GM23338 (cell line): Measurements from ENCODE around the gene LY86. TPM values are rescaled to one million over a fixed set of nuclear protein-coding genes. Genes with fewer than 3 reads are reported as not detected.

Experiments
- ATAC-seq: fragments of 200-7000 bp; cut with Tn5 transposase; 3 replicates; pipeline ENCODE4 v1.9.1; 2020
- DNase-seq: peaks from one replicate; pipeline ENCODE4 v3.0.0-alpha.2; 2015; ENCODE audit warnings: low spot score
- H2AFZ ChIP-seq: fragments of 200-600 bp; sonication (generic); 2 replicates; pipeline ENCODE4 v1.8.0; 2016; ENCODE audit warnings: antibody characterized with exemption, mild to moderate bottlenecking, moderate library complexity
- H3F3A ChIP-seq: fragments of 200-600 bp; sonication (generic); replicated peaks from 2 replicates; pipeline ENCODE4 v1.8.0; 2017; ENCODE audit warnings: antibody characterized with exemption, mixed run types, low read depth
- H3K27ac ChIP-seq: fragments of 200-600 bp; sonication (generic); 2 replicates; pipeline ENCODE4 v1.6.1; 2016; ENCODE audit warnings: low read depth
- H3K27me3 ChIP-seq: fragments of 200-600 bp; sonication (generic); 2 replicates; pipeline ENCODE4 v1.8.0; 2016; ENCODE audit warnings: mild to moderate bottlenecking, mixed run types, moderate library complexity; ENCODE audit not compliant: insufficient read depth
- H3K36me3 ChIP-seq: fragments of 200-600 bp; sonication (generic); 2 replicates; pipeline ENCODE4 v1.8.0; 2016; ENCODE audit warnings: mild to moderate bottlenecking; ENCODE audit not compliant: insufficient read depth
- H3K4me1 ChIP-seq: fragments of 200-600 bp; sonication (generic); 2 replicates; pipeline ENCODE4 v1.8.0; 2016; ENCODE audit warnings: mild to moderate bottlenecking, moderate library complexity; ENCODE audit not compliant: insufficient read depth
- H3K4me2 ChIP-seq: fragments of 200-600 bp; sonication (generic); 2 replicates; pipeline ENCODE4 v1.7.1; 2017; ENCODE audit warnings: mixed run types
- H3K4me3 ChIP-seq: fragments of 200-600 bp; sonication (generic); 2 replicates; pipeline ENCODE4 v1.6.1; 2016; ENCODE audit warnings: mixed run types
- H3K79me2 ChIP-seq: fragments of 200-600 bp; sonication (generic); replicated peaks from 2 replicates; pipeline ENCODE4 v1.8.0; 2017; ENCODE audit warnings: mild to moderate bottlenecking; ENCODE audit not compliant: insufficient read depth
- H3K9me2 ChIP-seq: fragments of 200-600 bp; sonication (generic); 2 replicates; pipeline ENCODE4 v1.8.0; 2017; ENCODE audit not compliant: insufficient read depth
- H4K20me1 ChIP-seq: fragments of 200-600 bp; sonication (generic); replicated peaks from 2 replicates; pipeline ENCODE4 v1.8.0; 2017; ENCODE audit warnings: mild to moderate bottlenecking; ENCODE audit not compliant: insufficient read depth
- H3K27ac Mint-ChIP-seq: 2 replicates; pipeline ENCODE4 v1.8.0; 2020; ENCODE audit warnings: inconsistent platforms, mild to moderate bottlenecking, moderate library complexity, mixed read lengths
- H3K27me3 Mint-ChIP-seq: 3 replicates; pipeline ENCODE4 v1.8.0; 2022; ENCODE audit warnings: low read depth, mild to moderate bottlenecking, moderate library complexity, mixed read lengths, inconsistent platforms; ENCODE audit not compliant: insufficient read depth, poor library complexity
- H3K36me3 Mint-ChIP-seq: 3 replicates; pipeline ENCODE4 v1.8.0; 2021; ENCODE audit warnings: low read depth, mild to moderate bottlenecking, inconsistent platforms, moderate library complexity, mixed read lengths
- H3K4me1 Mint-ChIP-seq: 3 replicates; pipeline ENCODE4 v1.8.0; 2020; ENCODE audit warnings: mild to moderate bottlenecking, inconsistent platforms, mixed read lengths
- H3K4me3 Mint-ChIP-seq: 3 replicates; pipeline ENCODE4 v1.8.0; 2021; ENCODE audit warnings: moderate library complexity, mild to moderate bottlenecking, inconsistent platforms, mixed read lengths
- H3K9me3 Mint-ChIP-seq: 3 replicates; pipeline ENCODE4 v1.8.0; 2020; ENCODE audit warnings: moderate library complexity, mild to moderate bottlenecking, inconsistent platforms, mixed read lengths
- CREB1 ChIP-seq: fragments of 250-450 bp; sonication (Bioruptor Pico); IDR thresholded peaks from 2 replicates; pipeline ENCODE4 v1.5.0; 2020; ENCODE audit warnings: low read depth, mild to moderate bottlenecking, moderate library complexity
- ETS1 ChIP-seq: IDR thresholded peaks from 2 replicates; pipeline ENCODE4 v1.6.1; 2016; ENCODE audit warnings: antibody characterized with exemption
- EZH2 ChIP-seq: fragments of 200-600 bp; sonication (generic); IDR thresholded peaks from one replicate; pipeline ENCODE4 v1.8.0; 2017; ENCODE audit warnings: antibody characterized with exemption, mild to moderate bottlenecking, low read depth; ENCODE audit not compliant: unreplicated experiment
- EZH2phosphoT487 ChIP-seq: fragments of 200-600 bp; sonication (generic); IDR thresholded peaks from one replicate; pipeline ENCODE4 v1.8.1; 2018; ENCODE audit warnings: antibody characterized with exemption; ENCODE audit not compliant: unreplicated experiment
- JUNB ChIP-seq: IDR thresholded peaks from one replicate; pipeline ENCODE4 v1.6.1; 2016; ENCODE audit warnings: antibody characterized with exemption; ENCODE audit not compliant: unreplicated experiment
- NANOG ChIP-seq: IDR thresholded peaks from 2 replicates; pipeline ENCODE4 v1.6.1; 2016; ENCODE audit warnings: antibody characterized with exemption, borderline replicate concordance
- POLR2AphosphoS5 ChIP-seq: IDR thresholded peaks from 2 replicates; pipeline ENCODE4 v1.6.1; 2016; ENCODE audit warnings: antibody characterized with exemption, low read depth
- ZNF114 ChIP-seq: fragments of 250-450 bp; sonication (Bioruptor Pico); IDR thresholded peaks from 2 replicates; pipeline ENCODE4 v1.5.0; 2020; ENCODE audit warnings: mild to moderate bottlenecking, moderate library complexity
- ZNF331 ChIP-seq: fragments of 250-450 bp; sonication (Bioruptor Pico); IDR thresholded peaks from 2 replicates; pipeline ENCODE4 v1.5.0; 2020; ENCODE audit warnings: low read depth, mild to moderate bottlenecking, moderate library complexity
- polyA plus RNA-seq: library from polyadenylated mRNA; unstranded; fragments of >200 nt; fragmentation: Nextera tagmentation; extraction: Ambion mirVana; gene quantifications from 2 replicates; pipeline ENCODE4 v1.2.1, GENCODE V29; 2016
- total RNA-seq: library from RNA; depleted of rRNA; stranded (reverse); fragments of >200 nt; shearing (Covaris generic); gene quantifications from 2 replicates; pipeline ENCODE4 v1.2.3, GENCODE V29; 2014
- TF ChIP-seq, protein P1 (sequence below): IDR thresholded peaks from one replicate; pipeline ENCODE4 v1.6.1; 2018; ENCODE audit warnings: antibody characterized with exemption; ENCODE audit not compliant: unreplicated experiment
- TF ChIP-seq, protein P2 (sequence below), 2 experiments: fragments of 200-600 bp in 1 of 2; sonication (generic) in 1 of 2; conservative IDR thresholded peaks; 2 replicates each; pipeline versions ENCODE4 v1.5.1 to v1.6.1; 2016 to 2017; ENCODE audit warnings: antibody characterized with exemption in 2 of 2, low read depth in 2 of 2, mild to moderate bottlenecking in 2 of 2, moderate library complexity in 1 of 2
- TF ChIP-seq, protein P3 (sequence below): fragments of 250-450 bp; sonication (Bioruptor Pico); IDR thresholded peaks from 2 replicates; pipeline ENCODE4 v1.5.0; 2020; ENCODE audit warnings: mild to moderate bottlenecking, moderate library complexity

LY86 gene
- total and polyA plus RNA-seq, 2 experiments from 2014 or later: 0.29 TPM; not detected in 1

DNA sequence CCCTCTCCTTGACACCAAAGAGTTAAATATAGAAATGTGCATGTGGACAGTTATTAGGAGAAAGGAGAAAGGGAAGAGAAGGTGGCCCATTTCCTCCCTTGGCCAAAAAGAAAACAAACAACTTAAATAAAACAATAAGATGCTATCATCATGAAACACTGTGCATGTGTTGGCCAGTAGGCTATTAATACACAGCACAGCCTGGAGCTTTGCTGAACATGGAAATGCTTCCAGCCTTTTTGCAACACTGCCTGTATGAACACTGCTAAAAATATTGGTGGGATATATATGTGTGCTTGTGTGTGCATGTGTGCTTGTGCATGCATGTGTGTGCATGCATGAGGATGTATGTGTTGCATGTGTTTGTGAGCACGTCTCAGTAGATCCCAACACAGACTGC, 100.4 kb downstream of the LY86 start:
- no peak for ATAC-seq
- no peaks in the 10 kb centered on the region for H4K20me1 ChIP-seq
- TF ChIP-seq POLR2AphosphoS5: no peak
- TF ChIP-seq, protein P1, sequence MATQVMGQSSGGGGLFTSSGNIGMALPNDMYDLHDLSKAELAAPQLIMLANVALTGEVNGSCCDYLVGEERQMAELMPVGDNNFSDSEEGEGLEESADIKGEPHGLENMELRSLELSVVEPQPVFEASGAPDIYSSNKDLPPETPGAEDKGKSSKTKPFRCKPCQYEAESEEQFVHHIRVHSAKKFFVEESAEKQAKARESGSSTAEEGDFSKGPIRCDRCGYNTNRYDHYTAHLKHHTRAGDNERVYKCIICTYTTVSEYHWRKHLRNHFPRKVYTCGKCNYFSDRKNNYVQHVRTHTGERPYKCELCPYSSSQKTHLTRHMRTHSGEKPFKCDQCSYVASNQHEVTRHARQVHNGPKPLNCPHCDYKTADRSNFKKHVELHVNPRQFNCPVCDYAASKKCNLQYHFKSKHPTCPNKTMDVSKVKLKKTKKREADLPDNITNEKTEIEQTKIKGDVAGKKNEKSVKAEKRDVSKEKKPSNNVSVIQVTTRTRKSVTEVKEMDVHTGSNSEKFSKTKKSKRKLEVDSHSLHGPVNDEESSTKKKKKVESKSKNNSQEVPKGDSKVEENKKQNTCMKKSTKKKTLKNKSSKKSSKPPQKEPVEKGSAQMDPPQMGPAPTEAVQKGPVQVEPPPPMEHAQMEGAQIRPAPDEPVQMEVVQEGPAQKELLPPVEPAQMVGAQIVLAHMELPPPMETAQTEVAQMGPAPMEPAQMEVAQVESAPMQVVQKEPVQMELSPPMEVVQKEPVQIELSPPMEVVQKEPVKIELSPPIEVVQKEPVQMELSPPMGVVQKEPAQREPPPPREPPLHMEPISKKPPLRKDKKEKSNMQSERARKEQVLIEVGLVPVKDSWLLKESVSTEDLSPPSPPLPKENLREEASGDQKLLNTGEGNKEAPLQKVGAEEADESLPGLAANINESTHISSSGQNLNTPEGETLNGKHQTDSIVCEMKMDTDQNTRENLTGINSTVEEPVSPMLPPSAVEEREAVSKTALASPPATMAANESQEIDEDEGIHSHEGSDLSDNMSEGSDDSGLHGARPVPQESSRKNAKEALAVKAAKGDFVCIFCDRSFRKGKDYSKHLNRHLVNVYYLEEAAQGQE: no peak
- no peak for TF ChIP-seq CREB1 (CRISPR knock-in tag)
- TF ChIP-seq, protein P2, sequence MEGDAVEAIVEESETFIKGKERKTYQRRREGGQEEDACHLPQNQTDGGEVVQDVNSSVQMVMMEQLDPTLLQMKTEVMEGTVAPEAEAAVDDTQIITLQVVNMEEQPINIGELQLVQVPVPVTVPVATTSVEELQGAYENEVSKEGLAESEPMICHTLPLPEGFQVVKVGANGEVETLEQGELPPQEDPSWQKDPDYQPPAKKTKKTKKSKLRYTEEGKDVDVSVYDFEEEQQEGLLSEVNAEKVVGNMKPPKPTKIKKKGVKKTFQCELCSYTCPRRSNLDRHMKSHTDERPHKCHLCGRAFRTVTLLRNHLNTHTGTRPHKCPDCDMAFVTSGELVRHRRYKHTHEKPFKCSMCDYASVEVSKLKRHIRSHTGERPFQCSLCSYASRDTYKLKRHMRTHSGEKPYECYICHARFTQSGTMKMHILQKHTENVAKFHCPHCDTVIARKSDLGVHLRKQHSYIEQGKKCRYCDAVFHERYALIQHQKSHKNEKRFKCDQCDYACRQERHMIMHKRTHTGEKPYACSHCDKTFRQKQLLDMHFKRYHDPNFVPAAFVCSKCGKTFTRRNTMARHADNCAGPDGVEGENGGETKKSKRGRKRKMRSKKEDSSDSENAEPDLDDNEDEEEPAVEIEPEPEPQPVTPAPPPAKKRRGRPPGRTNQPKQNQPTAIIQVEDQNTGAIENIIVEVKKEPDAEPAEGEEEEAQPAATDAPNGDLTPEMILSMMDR (conservative IDR thresholded peaks at IDR 0.05; ENCODE audit: low read depth in 2 of 2): no peak
- TF ChIP-seq, protein P3, sequence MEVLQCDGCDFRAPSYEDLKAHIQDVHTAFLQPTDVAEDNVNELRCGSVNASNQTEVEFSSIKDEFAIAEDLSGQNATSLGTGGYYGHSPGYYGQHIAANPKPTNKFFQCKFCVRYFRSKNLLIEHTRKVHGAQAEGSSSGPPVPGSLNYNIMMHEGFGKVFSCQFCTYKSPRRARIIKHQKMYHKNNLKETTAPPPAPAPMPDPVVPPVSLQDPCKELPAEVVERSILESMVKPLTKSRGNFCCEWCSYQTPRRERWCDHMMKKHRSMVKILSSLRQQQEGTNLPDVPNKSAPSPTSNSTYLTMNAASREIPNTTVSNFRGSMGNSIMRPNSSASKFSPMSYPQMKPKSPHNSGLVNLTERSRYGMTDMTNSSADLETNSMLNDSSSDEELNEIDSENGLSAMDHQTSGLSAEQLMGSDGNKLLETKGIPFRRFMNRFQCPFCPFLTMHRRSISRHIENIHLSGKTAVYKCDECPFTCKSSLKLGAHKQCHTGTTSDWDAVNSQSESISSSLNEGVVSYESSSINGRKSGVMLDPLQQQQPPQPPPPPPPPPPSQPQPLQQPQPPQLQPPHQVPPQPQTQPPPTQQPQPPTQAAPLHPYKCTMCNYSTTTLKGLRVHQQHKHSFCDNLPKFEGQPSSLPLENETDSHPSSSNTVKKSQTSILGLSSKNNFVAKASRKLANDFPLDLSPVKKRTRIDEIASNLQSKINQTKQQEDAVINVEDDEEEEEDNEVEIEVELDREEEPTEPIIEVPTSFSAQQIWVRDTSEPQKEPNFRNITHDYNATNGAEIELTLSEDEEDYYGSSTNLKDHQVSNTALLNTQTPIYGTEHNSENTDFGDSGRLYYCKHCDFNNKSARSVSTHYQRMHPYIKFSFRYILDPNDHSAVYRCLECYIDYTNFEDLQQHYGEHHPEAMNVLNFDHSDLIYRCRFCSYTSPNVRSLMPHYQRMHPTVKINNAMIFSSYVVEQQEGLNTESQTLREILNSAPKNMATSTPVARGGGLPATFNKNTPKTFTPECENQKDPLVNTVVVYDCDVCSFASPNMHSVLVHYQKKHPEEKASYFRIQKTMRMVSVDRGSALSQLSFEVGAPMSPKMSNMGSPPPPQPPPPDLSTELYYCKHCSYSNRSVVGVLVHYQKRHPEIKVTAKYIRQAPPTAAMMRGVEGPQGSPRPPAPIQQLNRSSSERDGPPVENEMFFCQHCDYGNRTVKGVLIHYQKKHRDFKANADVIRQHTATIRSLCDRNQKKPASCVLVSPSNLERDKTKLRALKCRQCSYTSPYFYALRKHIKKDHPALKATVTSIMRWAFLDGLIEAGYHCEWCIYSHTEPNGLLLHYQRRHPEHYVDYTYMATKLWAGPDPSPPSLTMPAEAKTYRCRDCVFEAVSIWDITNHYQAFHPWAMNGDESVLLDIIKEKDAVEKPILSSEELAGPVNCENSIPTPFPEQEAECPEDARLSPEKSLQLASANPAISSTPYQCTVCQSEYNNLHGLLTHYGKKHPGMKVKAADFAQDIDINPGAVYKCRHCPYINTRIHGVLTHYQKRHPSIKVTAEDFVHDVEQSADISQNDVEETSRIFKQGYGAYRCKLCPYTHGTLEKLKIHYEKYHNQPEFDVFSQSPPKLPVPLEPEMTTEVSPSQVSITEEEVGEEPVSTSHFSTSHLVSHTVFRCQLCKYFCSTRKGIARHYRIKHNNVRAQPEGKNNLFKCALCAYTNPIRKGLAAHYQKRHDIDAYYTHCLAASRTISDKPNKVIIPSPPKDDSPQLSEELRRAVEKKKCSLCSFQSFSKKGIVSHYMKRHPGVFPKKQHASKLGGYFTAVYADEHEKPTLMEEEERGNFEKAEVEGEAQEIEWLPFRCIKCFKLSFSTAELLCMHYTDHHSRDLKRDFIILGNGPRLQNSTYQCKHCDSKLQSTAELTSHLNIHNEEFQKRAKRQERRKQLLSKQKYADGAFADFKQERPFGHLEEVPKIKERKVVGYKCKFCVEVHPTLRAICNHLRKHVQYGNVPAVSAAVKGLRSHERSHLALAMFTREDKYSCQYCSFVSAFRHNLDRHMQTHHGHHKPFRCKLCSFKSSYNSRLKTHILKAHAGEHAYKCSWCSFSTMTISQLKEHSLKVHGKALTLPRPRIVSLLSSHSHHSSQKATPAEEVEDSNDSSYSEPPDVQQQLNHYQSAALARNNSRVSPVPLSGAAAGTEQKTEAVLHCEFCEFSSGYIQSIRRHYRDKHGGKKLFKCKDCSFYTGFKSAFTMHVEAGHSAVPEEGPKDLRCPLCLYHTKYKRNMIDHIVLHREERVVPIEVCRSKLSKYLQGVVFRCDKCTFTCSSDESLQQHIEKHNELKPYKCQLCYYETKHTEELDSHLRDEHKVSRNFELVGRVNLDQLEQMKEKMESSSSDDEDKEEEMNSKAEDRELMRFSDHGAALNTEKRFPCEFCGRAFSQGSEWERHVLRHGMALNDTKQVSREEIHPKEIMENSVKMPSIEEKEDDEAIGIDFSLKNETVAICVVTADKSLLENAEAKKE (CRISPR knock-in tag): no peak
- TF ChIP-seq EZH2phosphoT487: no peak
- no peak for TF ChIP-seq ZNF114 (CRISPR knock-in tag)
- no peak for TF ChIP-seq EZH2
- TF ChIP-seq JUNB: no peak
- TF ChIP-seq ETS1: no peak
- TF ChIP-seq ZNF331 (CRISPR knock-in tag): no peak
- no peak for TF ChIP-seq NANOG
- Mint-ChIP-seq H3K9me3 (peaks cover 2% of the 10 kb centered on the region; the same call in 2 of the 3 replicates), H3K27me3 (peaks cover 7% of the 10 kb centered on the region), H3K27ac (no peak overlapping the region), H3K4me3 (no peak overlapping the region), H3K36me3 (peaks cover 6% of the 10 kb centered on the region; the same call in 2 of the 3 replicates), H3K4me1 (peaks cover 32% of the 10 kb centered on the region)
- H3K4me3 ChIP-seq: no peak overlapping the region; the same call in 1 of the 2 replicates
- peaks cover 29% of the 10 kb centered on the region for H3K4me1 ChIP-seq
- H3F3A ChIP-seq: 0 out of 2 replicates have a peak, but pooled peaks cover under 1% of the 10 kb centered on the region
- DNase-seq: no peak
- H3K27ac ChIP-seq: no peak overlapping the region
- peak overlapping the region; percentile 78 for H3K4me2 ChIP-seq
- H3K9me2 ChIP-seq: peaks cover 10% of the 10 kb centered on the region
- no peak overlapping the region for H2AFZ ChIP-seq
- no peaks in the 10 kb centered on the region for H3K27me3 ChIP-seq
- H3K79me2 ChIP-seq: no peaks in the 10 kb centered on the region
- H3K36me3 ChIP-seq: no peaks in the 10 kb centered on the region
